ENCODE measurements around the gene TMEM215. TPM values are rescaled to one million over a fixed set of nuclear protein-coding genes. Genes with fewer than 3 reads are reported as not detected.
"Not testable (repeated sequence)": the region's sequence is repeated elsewhere in the genome, so short reads cannot be mapped to it uniquely, and the experiment has no call there.

Gene TMEM215
- total RNA-seq, 1 experiment from 2014 or later = not detected

- H3K27ac Mint-ChIP-seq (ENCODE audit: low read depth, unreplicated experiment) = no peak overlapping the region
- no TSS peak for BruUV-seq (replicated peaks)
Measured at GRCh38 chr9:32787816-32788215, 4.5 kb downstream of the TMEM215 start.

DNA sequence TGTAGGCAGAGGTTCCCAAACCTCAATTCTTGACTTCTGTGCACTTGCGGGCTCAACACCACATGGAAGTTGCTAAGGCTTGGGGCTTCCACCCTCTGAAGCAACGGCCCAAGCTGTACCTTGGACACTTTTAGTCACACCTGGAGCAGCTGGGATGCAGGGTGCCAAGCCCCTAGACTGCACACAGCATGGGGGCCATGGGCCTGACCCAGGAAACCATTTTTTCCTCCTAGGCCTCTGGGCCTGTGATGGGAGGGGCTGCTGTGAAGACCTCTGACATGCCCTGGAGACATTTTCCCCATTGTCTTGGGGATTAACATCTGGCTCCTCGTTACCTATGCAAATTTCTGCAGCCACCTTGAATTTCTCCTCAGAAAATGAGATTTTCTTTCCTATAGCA lies 12.7 kb downstream of the TMEM215 start:
- DNase-seq (ENCODE audit: unreplicated experiment); H3K36me3 Mint-ChIP-seq (ENCODE audit: insufficient read depth, unreplicated experiment); CTCF ChIA-PET; H3K4me3 Mint-ChIP-seq (ENCODE audit: unreplicated experiment); POLR2A ChIA-PET; BruUV-seq (replicated peaks); intact Hi-C loops (cut with micrococcal nuclease); H3K27ac Mint-ChIP-seq (ENCODE audit: low read depth, unreplicated experiment); H3K4me1 Mint-ChIP-seq (ENCODE audit: insufficient read depth, unreplicated experiment); H3K9me3 Mint-ChIP-seq (ENCODE audit: unreplicated experiment): not testable (repeated sequence)
- peaks cover 11% of the 10 kb centered on the region for H3K27me3 Mint-ChIP-seq (ENCODE audit: insufficient read depth, unreplicated experiment)

More at GRCh38 chr9:32787816-32788215, 4.5 kb downstream of the TMEM215 start:
- Mint-ChIP-seq H3K4me3 (ENCODE audit: unreplicated experiment) (no peak overlapping the region), H3K36me3 (ENCODE audit: insufficient read depth, unreplicated experiment) (no peaks in the 10 kb centered on the region), H3K4me1 (ENCODE audit: insufficient read depth, unreplicated experiment) (no peaks in the 10 kb centered on the region), H3K9me3 (ENCODE audit: unreplicated experiment) (no peaks in the 10 kb centered on the region), H3K27me3 (ENCODE audit: insufficient read depth, unreplicated experiment) (peaks cover 56% of the 10 kb centered on the region)
- DNase-seq (ENCODE audit: unreplicated experiment) = no peak
- intact Hi-C loops (cut with micrococcal nuclease) = no loop called here
- ChIA-PET POLR2A (no interaction called here), CTCF (no interaction called here)
- TF ChIP-seq CTCF (IDR thresholded peaks at IDR 0.05; ENCODE audit: unreplicated experiment) = no peak

DNA sequence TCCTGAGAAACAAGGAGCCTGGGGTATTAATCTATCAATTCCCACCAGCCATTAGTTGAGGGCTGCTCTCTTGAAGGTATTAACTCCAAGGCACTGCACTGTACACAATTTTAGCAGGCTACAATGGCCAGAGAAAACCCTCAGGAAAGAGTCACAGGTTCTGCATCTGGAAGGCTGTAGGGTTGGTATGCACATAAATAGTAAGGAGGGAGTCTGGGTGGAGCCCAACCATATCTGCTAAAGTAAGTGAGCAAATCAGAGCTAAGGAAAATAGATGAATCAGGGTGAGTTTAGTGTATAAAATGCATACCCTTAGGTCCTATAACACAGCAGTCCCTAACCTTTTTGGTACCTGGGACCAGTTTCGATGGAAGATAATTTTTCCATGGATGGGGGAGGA lies 18.2 kb downstream of the TMEM215 start:
- intact Hi-C loops (cut with micrococcal nuclease) = no loop called here
- no peak overlapping the region for H3K27ac Mint-ChIP-seq (ENCODE audit: low read depth, unreplicated experiment)
- no TSS peak for BruUV-seq (replicated peaks)
- H3K4me1 Mint-ChIP-seq (ENCODE audit: insufficient read depth, unreplicated experiment) = no peaks in the 10 kb centered on the region
- H3K27me3 Mint-ChIP-seq (ENCODE audit: insufficient read depth, unreplicated experiment) = peaks cover 51% of the 10 kb centered on the region
- H3K9me3 Mint-ChIP-seq (ENCODE audit: unreplicated experiment) = peaks cover 23% of the 10 kb centered on the region
- no peak for TF ChIP-seq CTCF (IDR thresholded peaks at IDR 0.05; ENCODE audit: unreplicated experiment)
- no peak overlapping the region for H3K4me3 Mint-ChIP-seq (ENCODE audit: unreplicated experiment)
- H3K36me3 Mint-ChIP-seq (ENCODE audit: insufficient read depth, unreplicated experiment) = no peaks in the 10 kb centered on the region
- DNase-seq (ENCODE audit: unreplicated experiment) = no peak
- ChIA-PET POLR2A (no interaction called here), CTCF (no interaction called here)

- ChIA-PET CTCF (no interaction called here), POLR2A (no interaction called here)
- Mint-ChIP-seq H3K36me3 (ENCODE audit: insufficient read depth, unreplicated experiment) (no peaks in the 10 kb centered on the region), H3K27ac (ENCODE audit: low read depth, unreplicated experiment) (no peak overlapping the region), H3K27me3 (ENCODE audit: insufficient read depth, unreplicated experiment) (peaks cover 28% of the 10 kb centered on the region), H3K4me3 (ENCODE audit: unreplicated experiment) (no peak overlapping the region), H3K4me1 (ENCODE audit: insufficient read depth, unreplicated experiment) (no peaks in the 10 kb centered on the region), H3K9me3 (ENCODE audit: unreplicated experiment) (peaks cover 27% of the 10 kb centered on the region)
- BruUV-seq (replicated peaks) = no TSS peak
- no peak for TF ChIP-seq CTCF (IDR thresholded peaks at IDR 0.05; ENCODE audit: unreplicated experiment)
- no peak for DNase-seq (ENCODE audit: unreplicated experiment)
- intact Hi-C loops (cut with micrococcal nuclease) = no loop called here
Measured at GRCh38 chr9:32807217-32807616, 23.9 kb downstream of the TMEM215 start.

- BruUV-seq (replicated peaks) = no TSS peak
- Mint-ChIP-seq H3K36me3 (ENCODE audit: insufficient read depth, unreplicated experiment) (no peaks in the 10 kb centered on the region), H3K4me3 (ENCODE audit: unreplicated experiment) (no peak overlapping the region), H3K4me1 (ENCODE audit: insufficient read depth, unreplicated experiment) (no peaks in the 10 kb centered on the region), H3K27ac (ENCODE audit: low read depth, unreplicated experiment) (no peak overlapping the region), H3K27me3 (ENCODE audit: insufficient read depth, unreplicated experiment) (peaks cover 11% of the 10 kb centered on the region), H3K9me3 (ENCODE audit: unreplicated experiment) (peaks cover 12% of the 10 kb centered on the region)
- DNase-seq (ENCODE audit: unreplicated experiment) = no peak
- intact Hi-C loops (cut with micrococcal nuclease) = no loop called here
- ChIA-PET POLR2A (no interaction called here), CTCF (interaction anchor here (0.5 to 0.7 kb wide), 2 partner anchors 25 to 617 kb away, joined by 3 read pairs; no protein-coding TSS in a partner anchor)
- no peak for TF ChIP-seq CTCF (IDR thresholded peaks at IDR 0.05; ENCODE audit: unreplicated experiment)
Measured at GRCh38 chr9:32811246-32811645, 27.9 kb downstream of the TMEM215 start.

Data from MCF 10A (cell line).